ENCODE results near the gene CILP. TPM values are rescaled to one million over a fixed set of nuclear protein-coding genes. Genes with fewer than 3 reads are reported as not detected.
"Not testable (repeated sequence)": the region's sequence is repeated elsewhere in the genome, so short reads cannot be mapped to it uniquely, and the experiment has no call there.

CILP gene
- total RNA-seq, 2 experiments from 2014 or later: 0.05 to 0.08 TPM

GRCh38 chr15:65204236-65204930, 6.9 kb downstream of the CILP start:
- DNase-seq (no peak), ATAC-seq (no peak)
- Mint-ChIP-seq H3K27me3 (ENCODE audit: low read depth) (peaks cover 2% of the 10 kb centered on the region), H3K4me3 (no peak overlapping the region), H3K9me3 (ENCODE audit: insufficient read depth) (no peaks in the 10 kb centered on the region), H3K27ac (no peak overlapping the region), H3K4me1 (ENCODE audit: low read depth) (no peaks in the 10 kb centered on the region), H3K36me3 (ENCODE audit: low read depth) (no peaks in the 10 kb centered on the region)
- ChIA-PET POLR2A (interaction anchor here (0.7 kb wide), 1 partner anchor 107 kb away, joined by 3 read pairs; no protein-coding TSS in a partner anchor), CTCF (no interaction called here)

GRCh38 chr15:65201918-65202317, 9.4 kb downstream of the CILP start:
- ChIA-PET POLR2A (interaction anchor here (1.1 kb wide), 1 partner anchor 98 kb away, joined by 3 read pairs; no protein-coding TSS in a partner anchor), CTCF (interaction anchor here (1.0 to 1.9 kb wide), 2 partner anchors 10 to 62 kb away, joined by 3 to 8 read pairs; partner anchors contain the start of gene CILP)
- no peak overlapping the region for H3K4me3 Mint-ChIP-seq
- H3K4me1 Mint-ChIP-seq (ENCODE audit: low read depth): no peaks in the 10 kb centered on the region
- peaks cover 2% of the 10 kb centered on the region for H3K27me3 Mint-ChIP-seq (ENCODE audit: low read depth)
- no peak overlapping the region for H3K27ac Mint-ChIP-seq
- DNase-seq: no peak
- ATAC-seq: no peak
- H3K9me3 Mint-ChIP-seq (ENCODE audit: insufficient read depth): no peaks in the 10 kb centered on the region
- H3K36me3 Mint-ChIP-seq (ENCODE audit: low read depth): no peaks in the 10 kb centered on the region

GRCh38 chr15:65198571-65198970, 12.7 kb downstream of the CILP start:
- Mint-ChIP-seq H3K27ac (no peak overlapping the region), H3K9me3 (ENCODE audit: insufficient read depth) (no peaks in the 10 kb centered on the region), H3K4me1 (ENCODE audit: low read depth) (no peaks in the 10 kb centered on the region), H3K36me3 (ENCODE audit: low read depth) (no peaks in the 10 kb centered on the region), H3K27me3 (ENCODE audit: low read depth) (peaks cover 2% of the 10 kb centered on the region), H3K4me3 (no peak overlapping the region)
- DNase-seq: no peak
- ChIA-PET POLR2A (no interaction called here), CTCF (interaction anchor here (1.6 kb wide), 1 partner anchor 87 kb away, joined by 3 read pairs; no protein-coding TSS in a partner anchor)
- no peak for ATAC-seq

GRCh38 chr15:65197337-65197645, 14.0 kb downstream of the CILP start:
- Mint-ChIP-seq H3K9me3 (ENCODE audit: insufficient read depth) (no peaks in the 10 kb centered on the region), H3K27me3 (ENCODE audit: low read depth) (no peaks in the 10 kb centered on the region), H3K4me3 (no peak overlapping the region), H3K27ac (no peak overlapping the region), H3K4me1 (ENCODE audit: low read depth) (no peaks in the 10 kb centered on the region), H3K36me3 (ENCODE audit: low read depth) (no peaks in the 10 kb centered on the region)
- no peak for DNase-seq
- ChIA-PET POLR2A (no interaction called here), CTCF (interaction anchor here (0.6 kb wide), 1 partner anchor 1310 kb away, joined by 3 read pairs; no protein-coding TSS in a partner anchor)
- ATAC-seq: no peak

- ChIA-PET POLR2A (no interaction called here), CTCF (no interaction called here)
- no peaks in the 10 kb centered on the region for H3K4me1 Mint-ChIP-seq (ENCODE audit: low read depth)
- no peak for DNase-seq
- H3K36me3 Mint-ChIP-seq (ENCODE audit: low read depth): no peaks in the 10 kb centered on the region
- no peaks in the 10 kb centered on the region for H3K9me3 Mint-ChIP-seq (ENCODE audit: insufficient read depth)
- no peak overlapping the region for H3K27ac Mint-ChIP-seq
- H3K4me3 Mint-ChIP-seq: no peak overlapping the region
- no peaks in the 10 kb centered on the region for H3K27me3 Mint-ChIP-seq (ENCODE audit: low read depth)
- no peak for ATAC-seq
Measured at GRCh38 chr15:65196637-65197336, 14.5 kb downstream of the CILP start.

- Mint-ChIP-seq H3K4me1 (ENCODE audit: low read depth) (no peaks in the 10 kb centered on the region), H3K27me3 (ENCODE audit: low read depth) (no peaks in the 10 kb centered on the region), H3K27ac (no peak overlapping the region), H3K9me3 (ENCODE audit: insufficient read depth) (no peaks in the 10 kb centered on the region), H3K36me3 (ENCODE audit: low read depth) (no peaks in the 10 kb centered on the region), H3K4me3 (no peak overlapping the region)
- POLR2A ChIA-PET: interaction anchor here (0.7 to 0.8 kb wide), 2 partner anchors 78 to 109 kb away, joined by 3 to 4 read pairs; partner anchors contain the start of gene RNU5B-1
- ATAC-seq (no peak), DNase-seq (no peak)
- CTCF ChIA-PET: no interaction called here
Measured at GRCh38 chr15:65195548-65195923, 15.7 kb downstream of the CILP start.

- Mint-ChIP-seq H3K4me3 (no peak overlapping the region), H3K9me3 (ENCODE audit: insufficient read depth) (no peaks in the 10 kb centered on the region), H3K27me3 (ENCODE audit: low read depth) (no peaks in the 10 kb centered on the region), H3K4me1 (ENCODE audit: low read depth) (no peaks in the 10 kb centered on the region), H3K27ac (no peak overlapping the region), H3K36me3 (ENCODE audit: low read depth) (no peaks in the 10 kb centered on the region)
- DNase-seq: no peak
- ATAC-seq: no peak
- ChIA-PET CTCF (interaction anchor here (1.2 kb wide), 1 partner anchor 9 kb away, joined by 3 read pairs; the partner anchor contains the start of gene CLPX), POLR2A (interaction anchor here (0.5 to 1.1 kb wide), 6 partner anchors 44 to 124 kb away, joined by 3 to 6 read pairs (median 4); partner anchors contain the start of gene RNU5B-1)
Measured at GRCh38 chr15:65194826-65195547, 16.3 kb downstream of the CILP start.

- H3K27me3 Mint-ChIP-seq (ENCODE audit: low read depth): no peaks in the 10 kb centered on the region
- no peak for DNase-seq
- no peak overlapping the region for H3K27ac Mint-ChIP-seq
- no peak for ATAC-seq
- POLR2A ChIA-PET: interaction anchor here (0.7 kb wide), 1 partner anchor 113 kb away, joined by 4 read pairs; the partner anchor contains the start of gene RNU5B-1
- no peaks in the 10 kb centered on the region for H3K9me3 Mint-ChIP-seq (ENCODE audit: insufficient read depth)
- no peaks in the 10 kb centered on the region for H3K36me3 Mint-ChIP-seq (ENCODE audit: low read depth)
- H3K4me3 Mint-ChIP-seq: no peak overlapping the region
- CTCF ChIA-PET: no interaction called here
- H3K4me1 Mint-ChIP-seq (ENCODE audit: low read depth): peaks cover 4% of the 10 kb centered on the region
Measured at GRCh38 chr15:65192016-65192415, 19.3 kb downstream of the CILP start.

GRCh38 chr15:65189102-65189740, 22.1 kb downstream of the CILP start:
- CTCF ChIA-PET: interaction anchor here (0.6 to 2.6 kb wide), 4 partner anchors 45 to 111 kb away, joined by 3 to 16 read pairs (median 4); no protein-coding TSS in a partner anchor
- Mint-ChIP-seq H3K36me3 (ENCODE audit: low read depth) (peaks cover 1% of the 10 kb centered on the region), H3K9me3 (ENCODE audit: insufficient read depth) (no peaks in the 10 kb centered on the region), H3K27me3 (ENCODE audit: low read depth) (no peaks in the 10 kb centered on the region), H3K4me3 (no peak overlapping the region), H3K27ac (no peak overlapping the region), H3K4me1 (ENCODE audit: low read depth) (peaks cover 11% of the 10 kb centered on the region)
- ATAC-seq (no peak), DNase-seq (peak; percentile 46)
- POLR2A ChIA-PET: interaction anchor here (1.0 kb wide), 1 partner anchor 115 kb away, joined by 4 read pairs; the partner anchor contains the start of gene RNU5B-1

- not testable (repeated sequence) for H3K36me3 Mint-ChIP-seq (ENCODE audit: low read depth); H3K9me3 Mint-ChIP-seq (ENCODE audit: insufficient read depth); H3K27ac Mint-ChIP-seq; DNase-seq; ATAC-seq; H3K4me3 Mint-ChIP-seq; H3K27me3 Mint-ChIP-seq (ENCODE audit: low read depth)
- peaks cover 17% of the 10 kb centered on the region for H3K4me1 Mint-ChIP-seq (ENCODE audit: low read depth)
- CTCF ChIA-PET: interaction anchor here (0.6 to 2.6 kb wide), 3 partner anchors 44 to 112 kb away, joined by 3 to 16 read pairs (median 4); no protein-coding TSS in a partner anchor
- POLR2A ChIA-PET: interaction anchor here (1.1 kb wide), 1 partner anchor 116 kb away, joined by 5 read pairs; the partner anchor contains the start of gene RNU5B-1
Measured at GRCh38 chr15:65188472-65188871, 22.8 kb downstream of the CILP start.

Data from activated CD8-positive, alpha-beta T cell treated with anti-CD3 and anti-CD28 coated beads, Interleukin-2, amount 10 ng/mL, durations not matched to agents 7 days and 5 days (primary cell).